Osteocyte (in vitro differentiated cells): ENCODE measurements around the gene FAM171A2. TPM values are rescaled to one million over a fixed set of nuclear protein-coding genes. Genes with fewer than 3 reads are reported as not detected.

Experiments
- DNase-seq: peaks from one replicate; pipeline ENCODE4 v3.0.0; 2021; ENCODE audit warnings: mixed read lengths; ENCODE audit not compliant: unreplicated experiment; ENCODE audit errors: extremely low spot score
- H3K27ac Mint-ChIP-seq: one replicate; pipeline ENCODE4 v1.8.0; 2021; ENCODE audit warnings: mild to moderate bottlenecking, mixed read lengths; ENCODE audit not compliant: unreplicated experiment
- H3K27me3 Mint-ChIP-seq: one replicate; pipeline ENCODE4 v1.8.0; 2021; ENCODE audit warnings: mixed read lengths; ENCODE audit not compliant: unreplicated experiment
- H3K36me3 Mint-ChIP-seq: one replicate; pipeline ENCODE4 v1.8.0; 2021; ENCODE audit warnings: mixed read lengths; ENCODE audit not compliant: unreplicated experiment
- H3K4me1 Mint-ChIP-seq: one replicate; pipeline ENCODE4 v1.8.0; 2021; ENCODE audit warnings: mixed read lengths; ENCODE audit not compliant: unreplicated experiment
- H3K4me3 Mint-ChIP-seq: one replicate; pipeline ENCODE4 v1.8.0; 2021; ENCODE audit warnings: mild to moderate bottlenecking, moderate library complexity, mixed read lengths; ENCODE audit not compliant: unreplicated experiment
- H3K9me3 Mint-ChIP-seq: one replicate; pipeline ENCODE4 v1.8.0; 2021; ENCODE audit warnings: mixed read lengths; ENCODE audit not compliant: unreplicated experiment
- total RNA-seq: library from RNA; stranded (reverse); gene quantifications from 2 replicates; pipeline ENCODE4 v1.2.1, GENCODE V29; 2021
- TF ChIP-seq, protein P1 (sequence below): fragments of 200-600 bp; sonication (generic); IDR thresholded peaks from 2 replicates; pipeline ENCODE4 v1.5.0; 2021; ENCODE audit warnings: antibody characterized with exemption, mild to moderate bottlenecking, moderate library complexity

The FAM171A2 gene
- total RNA-seq, 1 donor from 2014 or later, result 26.9 TPM

DNA sequence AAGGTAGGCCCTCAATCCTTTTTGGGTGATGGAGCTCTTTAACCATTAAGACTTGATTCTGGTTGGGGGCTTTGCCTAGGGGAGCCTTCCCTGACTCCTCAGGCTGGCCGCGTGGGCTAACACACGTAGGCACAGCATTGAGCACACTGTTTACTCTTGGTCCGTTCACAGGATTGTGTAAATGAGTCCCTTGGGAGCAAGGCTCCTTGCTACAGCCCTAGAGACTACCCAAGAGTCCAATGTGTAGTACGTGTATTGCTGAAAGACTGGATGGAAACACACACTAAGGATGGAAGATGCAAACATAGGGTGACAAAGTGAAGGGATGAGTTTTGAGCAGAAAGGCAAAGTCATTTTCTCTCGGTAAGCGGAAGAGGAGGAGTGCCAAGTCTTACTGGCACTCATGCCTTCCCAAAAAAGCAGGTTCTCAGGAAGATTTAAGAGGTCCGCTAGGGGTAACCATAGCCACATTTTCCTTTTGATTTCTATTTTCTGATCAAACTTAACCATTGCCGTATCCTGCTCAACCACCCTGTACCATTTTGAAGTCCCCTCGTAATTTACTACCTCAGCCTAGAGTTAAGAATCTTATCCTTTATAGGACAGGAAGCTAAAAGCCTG lies 26.7 kb upstream of the FAM171A2 start:
- Mint-ChIP-seq H3K27me3 (no peaks in the 10 kb centered on the region), H3K4me1 (peaks cover 2% of the 10 kb centered on the region), H3K4me3 (no peak overlapping the region), H3K9me3 (no peaks in the 10 kb centered on the region), H3K27ac (no peak overlapping the region), H3K36me3 (no peaks in the 10 kb centered on the region)
- TF ChIP-seq, protein P1, sequence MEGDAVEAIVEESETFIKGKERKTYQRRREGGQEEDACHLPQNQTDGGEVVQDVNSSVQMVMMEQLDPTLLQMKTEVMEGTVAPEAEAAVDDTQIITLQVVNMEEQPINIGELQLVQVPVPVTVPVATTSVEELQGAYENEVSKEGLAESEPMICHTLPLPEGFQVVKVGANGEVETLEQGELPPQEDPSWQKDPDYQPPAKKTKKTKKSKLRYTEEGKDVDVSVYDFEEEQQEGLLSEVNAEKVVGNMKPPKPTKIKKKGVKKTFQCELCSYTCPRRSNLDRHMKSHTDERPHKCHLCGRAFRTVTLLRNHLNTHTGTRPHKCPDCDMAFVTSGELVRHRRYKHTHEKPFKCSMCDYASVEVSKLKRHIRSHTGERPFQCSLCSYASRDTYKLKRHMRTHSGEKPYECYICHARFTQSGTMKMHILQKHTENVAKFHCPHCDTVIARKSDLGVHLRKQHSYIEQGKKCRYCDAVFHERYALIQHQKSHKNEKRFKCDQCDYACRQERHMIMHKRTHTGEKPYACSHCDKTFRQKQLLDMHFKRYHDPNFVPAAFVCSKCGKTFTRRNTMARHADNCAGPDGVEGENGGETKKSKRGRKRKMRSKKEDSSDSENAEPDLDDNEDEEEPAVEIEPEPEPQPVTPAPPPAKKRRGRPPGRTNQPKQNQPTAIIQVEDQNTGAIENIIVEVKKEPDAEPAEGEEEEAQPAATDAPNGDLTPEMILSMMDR, result no peak
- DNase-seq, result no peak

DNA sequence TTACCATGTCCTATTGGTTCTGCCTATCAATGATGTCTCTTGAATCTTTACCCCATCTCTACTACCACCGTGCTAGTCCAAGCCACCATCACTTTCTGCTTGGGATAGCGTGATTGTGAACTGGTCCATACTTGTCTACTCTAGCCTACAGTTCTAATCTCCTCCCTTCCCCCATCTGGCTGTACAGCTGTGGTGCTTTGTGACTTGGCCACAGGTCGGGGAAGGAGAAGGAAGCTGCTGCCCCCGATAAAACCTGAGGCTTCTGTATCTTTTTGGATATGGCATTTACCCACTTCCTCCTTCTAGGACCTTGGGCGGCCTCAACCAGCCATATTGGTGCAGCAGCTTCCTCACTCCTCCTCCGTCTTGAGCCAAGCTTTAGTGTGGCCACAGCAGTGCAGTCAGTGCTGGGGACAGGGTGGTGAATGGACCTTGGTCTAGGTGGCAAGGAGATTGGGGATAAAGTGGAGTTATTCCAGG lies 26.1 kb upstream of the FAM171A2 start:
- TF ChIP-seq, protein P1, result no peak
- DNase-seq, result no peak
- no peaks in the 10 kb centered on the region for H3K36me3 Mint-ChIP-seq
- no peaks in the 10 kb centered on the region for H3K27me3 Mint-ChIP-seq
- no peak overlapping the region for H3K27ac Mint-ChIP-seq
- H3K9me3 Mint-ChIP-seq, result no peaks in the 10 kb centered on the region
- peaks cover 6% of the 10 kb centered on the region for H3K4me1 Mint-ChIP-seq
- H3K4me3 Mint-ChIP-seq, result no peak overlapping the region

DNA sequence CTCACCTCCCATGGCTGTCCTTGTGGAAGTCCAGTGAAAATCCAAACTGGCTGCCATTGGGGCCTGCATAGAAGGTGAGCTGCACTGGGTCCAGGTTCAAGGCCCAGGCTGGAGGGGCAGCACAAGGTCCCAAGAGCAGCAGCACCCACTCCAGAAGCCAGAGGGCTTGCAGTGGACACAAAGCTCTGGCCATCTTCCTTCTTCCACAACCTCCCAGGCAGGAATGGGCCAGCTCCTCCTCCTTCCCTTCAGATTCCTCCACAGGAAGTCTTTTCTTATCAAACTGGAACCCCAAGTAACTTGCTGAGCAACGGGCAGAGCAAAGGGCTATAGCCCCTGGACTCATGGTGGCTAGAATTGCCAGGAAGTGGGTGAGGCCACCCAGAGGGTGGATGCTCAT lies 25.6 kb upstream of the FAM171A2 start, which contains the start of gene ITGA2B:
ITGA2B (minus strand) TSS at position 369 of the 400 bp plus-strand sequence; CDS start at position 193, 176 bp downstream.
- Mint-ChIP-seq H3K9me3 (no peaks in the 10 kb centered on the region), H3K27me3 (peaks cover 3% of the 10 kb centered on the region), H3K27ac (no peak within 1 kb of the TSS), H3K36me3 (no peaks in the 10 kb centered on the region), H3K4me1 (peaks cover 9% of the 10 kb centered on the region), H3K4me3 (no peak within 1 kb of the TSS)
- TF ChIP-seq, protein P1, result no peak
- no peak for DNase-seq

DNA sequence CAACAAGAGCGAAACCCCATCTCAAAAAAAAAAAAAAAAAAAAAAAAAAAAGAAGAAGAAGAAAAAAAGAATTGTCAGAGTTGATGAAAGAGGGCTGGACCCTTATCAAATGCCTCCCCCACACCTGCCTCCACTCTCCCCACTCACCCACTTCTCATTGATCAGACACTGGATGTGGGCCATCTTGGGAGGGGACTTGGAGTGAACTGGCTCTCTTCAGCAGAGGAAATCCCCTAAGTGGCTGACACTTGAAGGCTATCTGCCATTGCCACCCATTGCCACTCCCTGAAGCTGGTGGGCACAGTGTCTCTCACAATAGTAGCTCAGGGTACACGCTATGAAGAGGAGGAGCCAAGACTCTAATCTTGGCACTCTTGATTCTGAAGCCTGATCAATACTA lies 24.2 kb upstream of the FAM171A2 start:
- Mint-ChIP-seq H3K27me3 (peaks cover 8% of the 10 kb centered on the region), H3K36me3 (no peaks in the 10 kb centered on the region), H3K4me3 (no peak overlapping the region), H3K27ac (no peak overlapping the region), H3K4me1 (peaks cover 9% of the 10 kb centered on the region), H3K9me3 (no peaks in the 10 kb centered on the region)
- TF ChIP-seq, protein P1, result no peak
- no peak for DNase-seq

DNA sequence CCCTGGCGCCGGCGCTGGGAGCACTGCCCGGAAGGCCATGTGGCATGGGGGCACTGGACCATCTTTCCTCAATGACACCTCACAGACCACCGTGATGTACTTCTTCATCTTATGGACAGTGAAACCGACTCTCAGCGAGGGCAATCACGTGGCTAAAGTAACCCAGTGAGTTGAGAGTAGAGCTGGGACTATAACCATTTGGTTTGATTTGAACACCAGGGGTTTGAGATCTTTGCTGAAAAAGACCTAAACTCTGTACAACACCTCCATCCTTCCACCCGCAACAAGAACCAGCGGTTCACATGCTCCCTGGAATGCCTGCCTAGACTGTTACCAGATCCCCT lies 22.5 kb upstream of the FAM171A2 start:
- no peaks in the 10 kb centered on the region for H3K9me3 Mint-ChIP-seq
- DNase-seq, result no peak
- peaks cover 9% of the 10 kb centered on the region for H3K4me1 Mint-ChIP-seq
- TF ChIP-seq, protein P1, result no peak
- no peak overlapping the region for H3K27ac Mint-ChIP-seq
- peaks cover 14% of the 10 kb centered on the region for H3K27me3 Mint-ChIP-seq
- no peaks in the 10 kb centered on the region for H3K36me3 Mint-ChIP-seq
- peak overlapping the region; percentile 70 for H3K4me3 Mint-ChIP-seq
